Uterus (tissue), 2 donors: ENCODE data around the gene ATOH7.

Source experiments
- CTCF ChIP-seq, 4 experiments: fragments of 200-600 bp in 2 of 4; fragments of 450-650 bp in 2 of 4; sonication (generic) in 2 of 4; IDR thresholded peaks; one replicate each; pipeline ENCODE4 v1.5.1; 2016 to 2019; ENCODE audit warnings: antibody characterized with exemption in 4 of 4, mild to moderate bottlenecking in 2 of 4, moderate library complexity in 1 of 4
- POLR2A ChIP-seq, 2 donors: fragments of 450-650 bp; IDR thresholded peaks; one replicate each; pipeline ENCODE4 v1.6.1; 2016; ENCODE audit warnings: antibody characterized with exemption in 2 of 2, mild to moderate bottlenecking in 1 of 2, moderate library complexity in 1 of 2

- no peak for TF ChIP-seq POLR2A (IDR thresholded peaks at IDR 0.05)
- no peak for TF ChIP-seq CTCF (IDR thresholded peaks at IDR 0.05)
These were observed 9.5 kb downstream of the ATOH7 start for GRCh38 chr10:68222391-68222790.
